HL-60/S4 treated with phorbol 12-myristate 13-acetate at 8.2 ng/mL for 4 days and 3 days (cell line): ENCODE data around the gene MIA3.
"Not testable (repeated sequence)": the region's sequence is repeated elsewhere in the genome, so short reads cannot be mapped to it uniquely, and the experiment has no call there.

ENCODE experiments used
- in situ Hi-C: fragments of 300-500 bp; cut with MboI; formaldehyde crosslinking; loops from 2 replicates; pipeline ENCODE4 v1.15.0; 2022; ENCODE audit warnings: low sequenced_read_pairs

Gene MIA3

GRCh38 chr1:222663431-222663934 lies 45.6 kb downstream of the MIA3 start:
- in situ Hi-C loops: no loop called here

- in situ Hi-C loops: no loop called here
Measured at GRCh38 chr1:222665964-222666363, 48.1 kb downstream of the MIA3 start.

DNA sequence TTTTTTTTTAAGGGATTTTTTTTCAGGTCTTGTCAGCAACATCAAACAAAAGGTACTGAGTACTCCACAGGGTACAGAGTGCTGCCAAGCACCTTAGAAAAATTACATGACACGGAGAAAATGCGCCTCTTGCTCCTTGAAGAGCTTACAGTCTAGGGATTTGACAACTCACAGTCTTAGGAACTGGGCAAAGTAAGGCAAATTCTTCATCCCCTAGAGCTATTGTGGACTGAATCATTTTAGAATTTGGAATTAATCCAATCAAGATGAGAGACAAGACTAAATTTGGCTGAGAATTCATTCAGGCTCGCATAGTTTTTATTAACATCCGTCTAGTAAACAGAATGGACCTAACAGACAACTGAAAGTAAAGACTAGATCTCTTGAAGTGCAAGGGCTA lies 50.3 kb downstream of the MIA3 start:
- in situ Hi-C loops: not testable (repeated sequence)

DNA sequence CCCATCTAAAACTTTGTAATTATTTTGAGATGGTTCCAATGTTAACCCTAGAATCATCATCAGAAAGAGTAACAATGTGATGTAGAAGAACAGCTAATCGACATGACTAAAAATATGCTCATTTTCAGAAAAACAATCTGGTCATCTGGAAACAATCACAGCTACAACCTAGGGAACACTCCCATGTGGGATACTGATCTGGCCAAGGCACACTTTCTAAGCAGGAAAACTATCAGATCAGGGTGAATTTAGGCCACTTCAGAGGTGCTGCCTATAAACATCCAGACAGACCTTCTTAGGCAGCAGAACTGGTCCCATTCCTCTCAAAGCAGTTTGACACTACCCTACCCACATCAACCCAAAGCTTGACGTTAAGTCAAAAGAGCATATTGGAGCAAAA lies 51.2 kb downstream of the MIA3 start:
- in situ Hi-C loops: not testable (repeated sequence)

GRCh38 chr1:222670110-222670509 lies 52.2 kb downstream of the MIA3 start:
- in situ Hi-C loops: no loop called here

- in situ Hi-C loops: no loop called here
Measured at GRCh38 chr1:222680080-222680479, 62.2 kb downstream of the MIA3 start.

DNA sequence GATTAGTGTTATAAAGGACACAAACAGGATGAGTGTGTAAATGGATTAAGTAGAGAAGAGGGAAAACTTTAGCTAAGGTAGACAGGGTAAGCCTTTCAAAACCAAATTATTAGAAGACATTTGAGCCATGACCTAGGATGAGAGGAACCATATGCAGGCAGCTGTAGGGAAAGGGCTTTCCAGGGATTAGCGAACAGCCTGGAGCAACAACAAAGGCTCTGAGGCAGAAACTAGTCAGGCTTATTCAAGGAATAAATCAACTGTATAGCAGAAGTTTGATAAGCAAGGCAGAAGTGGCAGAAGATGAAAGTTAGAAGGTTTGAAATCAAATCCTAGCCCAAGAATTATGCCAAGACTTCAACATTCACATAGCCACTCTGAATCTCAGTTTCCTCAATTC lies 73.1 kb downstream of the MIA3 start:
- in situ Hi-C loops: no loop called here

DNA sequence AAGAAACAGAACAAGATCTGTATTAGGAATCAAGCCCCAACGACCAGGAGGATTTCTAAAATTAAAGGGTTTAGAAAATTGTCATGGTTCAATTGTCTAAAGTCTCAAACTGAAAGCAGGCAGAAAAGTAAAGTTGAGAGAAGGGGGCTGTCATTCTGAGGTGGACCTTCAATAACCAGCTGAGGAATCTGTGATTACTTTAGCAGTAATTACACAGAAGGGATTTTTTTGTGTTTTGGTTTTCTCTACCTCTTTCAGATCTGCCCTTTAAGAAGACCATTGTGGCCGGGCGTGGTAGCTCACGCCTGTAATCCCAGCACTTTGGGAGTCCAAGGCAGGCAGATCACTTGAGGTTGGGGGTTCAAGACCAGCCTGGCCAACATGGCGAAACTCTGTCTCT lies 77.0 kb downstream of the MIA3 start:
- in situ Hi-C loops: no loop called here

GRCh38 chr1:222696741-222697140 lies 78.8 kb downstream of the MIA3 start:
- in situ Hi-C loops: no loop called here

GRCh38 chr1:222697203-222697602 lies 79.3 kb downstream of the MIA3 start:
- in situ Hi-C loops: no loop called here

GRCh38 chr1:222697826-222698225 lies 79.9 kb downstream of the MIA3 start:
- in situ Hi-C loops: no loop called here

- in situ Hi-C loops: no loop called here
Measured at GRCh38 chr1:222702210-222702609, 84.3 kb downstream of the MIA3 start.

DNA sequence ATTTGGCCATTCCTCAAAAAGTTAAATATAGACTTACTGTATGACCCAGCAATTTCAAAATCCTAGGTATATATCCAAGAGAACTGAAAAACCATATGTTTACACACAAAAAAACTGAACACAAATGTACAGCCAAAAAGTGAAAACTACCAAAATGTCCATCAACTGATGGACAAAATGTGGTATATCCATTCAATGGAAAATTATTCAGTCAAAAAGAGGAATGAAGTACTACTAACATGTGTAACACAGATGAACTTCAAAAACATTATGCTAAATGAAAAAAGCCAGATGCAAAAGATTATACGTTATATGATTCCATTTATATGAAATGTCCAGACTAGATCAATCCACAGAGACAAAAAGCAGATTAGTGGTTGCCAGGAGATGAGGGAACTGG lies 86.4 kb downstream of the MIA3 start:
- in situ Hi-C loops: no loop called here

- in situ Hi-C loops: no loop called here
Measured at GRCh38 chr1:222706815-222707214, 88.9 kb downstream of the MIA3 start.

GRCh38 chr1:222709700-222710153 lies 91.8 kb downstream of the MIA3 start:
- in situ Hi-C loops: no loop called here

- in situ Hi-C loops: no loop called here
Measured at GRCh38 chr1:222711319-222712252, 93.7 kb downstream of the MIA3 start.

- in situ Hi-C loops: no loop called here
Measured at GRCh38 chr1:222712253-222713090, 94.6 kb downstream of the MIA3 start, which contains the start of the genes AIDA and BROX. Gene AIDA, minus strand, starts transcription at chr1:222712491. Its CDS starts 174 bp downstream, at chr1:222712317. Gene BROX, plus strand, starts transcription at chr1:222712564. Its CDS starts 3,136 bp downstream, at chr1:222715700.

DNA sequence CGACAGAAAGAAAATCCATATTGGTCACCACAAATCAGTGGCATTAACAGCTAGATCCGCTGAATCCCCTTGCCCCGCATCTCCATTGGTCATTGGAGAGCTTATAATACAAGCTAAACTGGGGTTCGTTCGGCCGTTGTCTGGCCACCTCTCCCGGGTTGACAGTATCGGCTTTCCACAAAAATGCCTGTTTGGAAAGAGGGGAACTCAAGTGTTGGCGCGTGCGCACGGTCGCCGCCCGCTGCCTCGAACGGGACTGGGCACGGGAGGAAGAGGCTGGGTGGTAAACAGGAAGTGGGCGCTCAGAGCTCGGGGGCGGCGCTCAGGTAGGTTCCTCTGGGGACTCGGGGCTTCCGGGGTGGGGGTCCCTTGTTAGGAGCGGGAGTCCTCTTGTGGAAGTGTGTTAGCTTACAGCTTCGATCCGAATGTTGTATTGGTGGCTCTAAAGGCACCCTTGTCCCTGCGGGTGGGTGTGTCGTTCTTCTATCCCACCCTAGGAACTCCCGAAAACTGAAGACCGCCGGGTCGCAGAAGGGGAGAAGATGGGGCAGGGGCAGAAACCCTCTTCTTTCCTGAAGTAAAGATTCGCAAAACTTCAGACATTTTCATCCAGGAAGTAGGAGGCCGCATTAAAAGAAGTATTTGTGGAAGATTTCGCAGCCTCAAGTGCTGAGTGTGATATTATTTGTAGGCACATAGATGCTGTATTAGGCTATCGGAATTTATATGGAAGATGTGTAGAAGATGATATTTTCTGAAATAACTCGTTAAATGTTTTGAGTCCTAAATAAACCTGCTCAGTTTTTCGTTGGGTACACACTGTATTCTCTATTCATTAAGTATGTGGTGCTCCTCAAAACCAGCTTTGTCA lies 95.4 kb downstream of the MIA3 start:
- in situ Hi-C loops: no loop called here

DNA sequence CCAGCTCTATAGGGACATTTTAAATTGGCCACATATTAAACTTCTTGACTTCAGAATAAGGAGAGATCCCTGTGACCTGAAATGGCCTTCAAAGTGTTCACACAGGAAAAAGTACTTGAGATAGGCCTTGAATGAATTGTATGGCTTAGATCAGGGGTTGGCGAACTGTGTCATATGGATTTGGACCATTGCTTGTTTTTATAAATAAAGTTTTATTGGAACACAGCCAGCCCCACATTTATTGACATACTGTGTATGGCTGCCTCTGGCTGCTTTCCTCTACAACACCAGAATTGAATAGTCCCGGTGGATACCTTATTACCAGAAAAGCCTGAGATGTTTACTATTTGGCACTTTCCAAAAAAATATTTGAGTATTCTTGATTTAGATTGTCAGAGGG lies 98.5 kb downstream of the MIA3 start:
- in situ Hi-C loops: no loop called here
